Measurements from ENCODE around the gene MVD. TPM values are rescaled to one million over a fixed set of nuclear protein-coding genes. Genes with fewer than 3 reads are reported as not detected.

MVD gene
- total and polyA plus RNA-seq, 2 of the 13 experiments (the other 11 are each of a cell fraction or from before 2014, with no cell fraction given) = 28.1 to 187 TPM

GRCh38 chr16:88687254-88687576 lies 24.3 kb upstream of the MVD start (continued):
- TF ChIP-seq POLR2AphosphoS2 (IDR thresholded peaks at IDR 0.05; ENCODE audit: low read depth, low read length) = no peak
- no peak for TF ChIP-seq REPIN1 (CRISPR knock-in tag; IDR thresholded peaks at IDR 0.05; ENCODE audit: borderline replicate concordance, low read depth)
- peak in 1 of 2 experiments; percentile 68; a peak in 1 of 4 replicates for TF ChIP-seq NR2F1 (CRISPR knock-in tag; IDR thresholded peaks at IDR 0.05)
- TF ChIP-seq SKI (IDR thresholded peaks at IDR 0.05; ENCODE audit: partially characterized antibody) = no peak
- no peak for TF ChIP-seq PRMT3 (CRISPR knock-in tag; IDR thresholded peaks at IDR 0.05; ENCODE audit: borderline replicate concordance, low read depth)
- TF ChIP-seq ZNF224 (CRISPR knock-in tag; IDR thresholded peaks at IDR 0.05) = no peak
- TF ChIP-seq ZNF501 (CRISPR knock-in tag; IDR thresholded peaks at IDR 0.05) = no peak
- 0 out of 2 replicates have a peak, but pooled peaks have one; percentile 33 for TF ChIP-seq GABPB1 (CRISPR knock-in tag; IDR thresholded peaks at IDR 0.05)
- no peak for TF ChIP-seq BRCA1 (CRISPR knock-in tag; IDR thresholded peaks at IDR 0.05)
- no peak; the same call in 1 of the 2 replicates for TF ChIP-seq BCL6 (CRISPR knock-in tag; IDR thresholded peaks at IDR 0.05)
- no peak for TF ChIP-seq CENPT (CRISPR knock-in tag; IDR thresholded peaks at IDR 0.05; ENCODE audit: low read depth)
- no peak for TF ChIP-seq ZNF850 (CRISPR knock-in tag; conservative IDR thresholded peaks at IDR 0.05)
- TF ChIP-seq RFX5 (IDR thresholded peaks at IDR 0.05; ENCODE audit: low read depth, low read length) = no peak
- TF ChIP-seq NFKBIZ (CRISPR knock-in tag; IDR thresholded peaks at IDR 0.05) = no peak
- TF ChIP-seq ZNF124 (CRISPR knock-in tag; IDR thresholded peaks at IDR 0.05) = no peak
- TF ChIP-seq ZNF619 (CRISPR knock-in tag; IDR thresholded peaks at IDR 0.05) = no peak
- TF ChIP-seq ZNF33B (CRISPR knock-in tag; IDR thresholded peaks at IDR 0.05) = no peak
- TF ChIP-seq ZNF12 (CRISPR knock-in tag; IDR thresholded peaks at IDR 0.05) = no peak
- 0 out of 2 replicates have a peak, but pooled peaks have one; percentile 0 for TF ChIP-seq ATF6 (CRISPR knock-in tag; conservative IDR thresholded peaks at IDR 0.05)
- TF ChIP-seq ZNF33A (CRISPR knock-in tag; IDR thresholded peaks at IDR 0.05; ENCODE audit: borderline replicate concordance) = no peak
- TF ChIP-seq JDP2 (CRISPR knock-in tag; IDR thresholded peaks at IDR 0.05; ENCODE audit: borderline replicate concordance) = no peak
- no peak for TF ChIP-seq KLF13 (CRISPR knock-in tag; IDR thresholded peaks at IDR 0.05)
- TF ChIP-seq ZBTB26 (CRISPR knock-in tag; IDR thresholded peaks at IDR 0.05; ENCODE audit: borderline replicate concordance) = no peak
- no peak for TF ChIP-seq CREM (IDR thresholded peaks at IDR 0.05)
- no peak for TF ChIP-seq CREM (CRISPR knock-in tag; IDR thresholded peaks at IDR 0.05)
- TF ChIP-seq ZNF260 (CRISPR knock-in tag; IDR thresholded peaks at IDR 0.05; ENCODE audit: borderline replicate concordance, low read depth) = no peak
- TF ChIP-seq SOX6 (IDR thresholded peaks at IDR 0.05) = no peak
- TF ChIP-seq SOX6 (CRISPR knock-in tag; IDR thresholded peaks at IDR 0.05) = no peak; the same call in 1 of the 2 replicates

Measured in HepG2 (cell line).